ENCODE results near the gene TMEM132D. TPM values are rescaled to one million over a fixed set of nuclear protein-coding genes. Genes with fewer than 3 reads are reported as not detected.

The TMEM132D gene
- total and polyA plus RNA-seq, 2 of the 4 experiments (the other 2 are of a cell fraction), result not detected

DNA sequence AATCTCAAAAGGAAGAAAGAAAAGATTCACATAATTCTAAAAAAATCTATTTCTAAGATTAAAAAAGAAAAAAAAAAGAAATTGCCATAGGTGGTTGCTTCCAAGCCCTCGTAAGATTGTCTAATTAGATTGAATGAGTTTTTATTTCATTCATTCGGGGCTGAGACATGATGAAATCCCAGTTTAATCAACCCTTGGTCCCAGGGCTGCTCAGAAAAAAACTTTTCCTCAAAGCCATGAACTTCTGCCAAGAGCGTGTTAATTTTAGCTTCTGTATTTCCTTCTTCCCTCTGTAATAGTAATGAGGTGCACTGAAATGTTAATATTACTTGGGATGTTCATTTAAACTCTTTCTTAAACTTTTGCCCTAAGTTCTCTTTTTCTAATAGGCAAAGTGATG lies 62.6 kb downstream of the TMEM132D start:
- Histone ChIP-seq H3K9me1 (ENCODE audit: insufficient read depth, low read length) (no peaks in the 10 kb centered on the region), H3K14ac (replicated peaks; ENCODE audit: low read depth, low read length) (no peak overlapping the region), H2BK15ac (ENCODE audit: low read depth, low read length) (no peak overlapping the region), H3K9me3 (ENCODE audit: control insufficient read depth, insufficient read depth, low read length) (peaks cover 11% of the 10 kb centered on the region; the same call in 1 of the 2 replicates), H3K79me1 (ENCODE audit: low read depth in 1 of 2, low read length in 2 of 2) (no peaks in the 10 kb centered on the region), H3K4me3 (ENCODE audit: insufficient read depth, low read depth, low read length) (no peak overlapping the region), H3K18ac (ENCODE audit: low read depth, low read length) (no peak overlapping the region), H3K4ac (ENCODE audit: low read depth, low read length) (no peak overlapping the region), H2AK9ac (replicated peaks; ENCODE audit: low read depth, low read length, poor library complexity) (no peak overlapping the region), H2BK20ac (ENCODE audit: low read depth, low read length) (no peak overlapping the region), H2BK5ac (ENCODE audit: low read depth, low read length, poor library complexity, severe bottlenecking) (no peak overlapping the region), H3K9ac (ENCODE audit: low read depth, low read length) (no peak overlapping the region), H2AFZ (replicated peaks; ENCODE audit: low read length, poor library complexity) (no peak overlapping the region), H3K23ac (ENCODE audit: low read depth, low read length) (no peak overlapping the region), H3K27ac (ENCODE audit: insufficient read depth, low read length) (no peak overlapping the region), H2AK5ac (ENCODE audit: low read depth, low read length) (no peak overlapping the region), H2BK120ac (ENCODE audit: low read depth, low read length) (no peak overlapping the region), H3K4me2 (ENCODE audit: low read depth, low read length) (no peak overlapping the region), H4K20me1 (ENCODE audit: insufficient read depth, low read length) (no peaks in the 10 kb centered on the region), H4K91ac (ENCODE audit: insufficient read depth, low read depth, low read length) (no peak overlapping the region), H3K27me3 (ENCODE audit: control insufficient read depth, insufficient read depth, low read length) (no peaks in the 10 kb centered on the region), H3K36me3 (ENCODE audit: control insufficient read depth, insufficient read depth, low read length) (no peaks in the 10 kb centered on the region), H4K5ac (ENCODE audit: low read depth, low read length) (no peak overlapping the region), H3K4me1 (ENCODE audit: control insufficient read depth, insufficient read depth, low read length) (no peaks in the 10 kb centered on the region), H3K56ac (ENCODE audit: extremely low read depth, insufficient read depth, low read length) (no peak overlapping the region), H4K8ac (ENCODE audit: low read depth in 2 of 2, low read length in 2 of 2) (no peak overlapping the region)
- ChIA-PET POLR2A (ENCODE audit: unreplicated experiment) (no interaction called here), CTCF (no interaction called here)
- DNase-seq (no peak), ATAC-seq (ENCODE audit: low read depth) (no peak)
- intact Hi-C loops (cut with micrococcal nuclease) (no loop called here), dilution Hi-C loops (cut with HindIII; ENCODE audit: low sequenced_read_pairs, unreplicated experiment) (no loop called here), in situ Hi-C loops (cut with MboI; ENCODE audit: low sequenced_read_pairs) (no loop called here)
- no TSS peak for BruUV-seq (replicated peaks)
- no peak for TF ChIP-seq MXI1 (IDR thresholded peaks at IDR 0.05; ENCODE audit: borderline replicate concordance, low read depth, low read length)
- TF ChIP-seq RAD21 (IDR thresholded peaks at IDR 0.05; ENCODE audit: low read length), result no peak
- no peak for TF ChIP-seq RCOR1 (IDR thresholded peaks at IDR 0.05; ENCODE audit: insufficient replicate concordance, low read length)
- no peak for TF ChIP-seq NFE2L2 (IDR thresholded peaks at IDR 0.05; ENCODE audit: low read depth, low read length)
- no peak for TF ChIP-seq CEBPB (IDR thresholded peaks at IDR 0.05; ENCODE audit: low read depth, low read length)
- TF ChIP-seq CHD1 (IDR thresholded peaks at IDR 0.05; ENCODE audit: low read depth, low read length), result no peak
- no peak for TF ChIP-seq POLR2A (IDR thresholded peaks at IDR 0.05; ENCODE audit: low read depth, low read length)
- TF ChIP-seq, protein P1, sequence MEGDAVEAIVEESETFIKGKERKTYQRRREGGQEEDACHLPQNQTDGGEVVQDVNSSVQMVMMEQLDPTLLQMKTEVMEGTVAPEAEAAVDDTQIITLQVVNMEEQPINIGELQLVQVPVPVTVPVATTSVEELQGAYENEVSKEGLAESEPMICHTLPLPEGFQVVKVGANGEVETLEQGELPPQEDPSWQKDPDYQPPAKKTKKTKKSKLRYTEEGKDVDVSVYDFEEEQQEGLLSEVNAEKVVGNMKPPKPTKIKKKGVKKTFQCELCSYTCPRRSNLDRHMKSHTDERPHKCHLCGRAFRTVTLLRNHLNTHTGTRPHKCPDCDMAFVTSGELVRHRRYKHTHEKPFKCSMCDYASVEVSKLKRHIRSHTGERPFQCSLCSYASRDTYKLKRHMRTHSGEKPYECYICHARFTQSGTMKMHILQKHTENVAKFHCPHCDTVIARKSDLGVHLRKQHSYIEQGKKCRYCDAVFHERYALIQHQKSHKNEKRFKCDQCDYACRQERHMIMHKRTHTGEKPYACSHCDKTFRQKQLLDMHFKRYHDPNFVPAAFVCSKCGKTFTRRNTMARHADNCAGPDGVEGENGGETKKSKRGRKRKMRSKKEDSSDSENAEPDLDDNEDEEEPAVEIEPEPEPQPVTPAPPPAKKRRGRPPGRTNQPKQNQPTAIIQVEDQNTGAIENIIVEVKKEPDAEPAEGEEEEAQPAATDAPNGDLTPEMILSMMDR (conservative IDR thresholded peaks at IDR 0.05; ENCODE audit: low read depth, low read length), result no peak
- no peak for TF ChIP-seq BHLHE40 (IDR thresholded peaks at IDR 0.05; ENCODE audit: low read depth, low read length)
- no peak for TF ChIP-seq SMC3 (IDR thresholded peaks at IDR 0.05; ENCODE audit: low read depth, low read length)
- TF ChIP-seq, protein P2, sequence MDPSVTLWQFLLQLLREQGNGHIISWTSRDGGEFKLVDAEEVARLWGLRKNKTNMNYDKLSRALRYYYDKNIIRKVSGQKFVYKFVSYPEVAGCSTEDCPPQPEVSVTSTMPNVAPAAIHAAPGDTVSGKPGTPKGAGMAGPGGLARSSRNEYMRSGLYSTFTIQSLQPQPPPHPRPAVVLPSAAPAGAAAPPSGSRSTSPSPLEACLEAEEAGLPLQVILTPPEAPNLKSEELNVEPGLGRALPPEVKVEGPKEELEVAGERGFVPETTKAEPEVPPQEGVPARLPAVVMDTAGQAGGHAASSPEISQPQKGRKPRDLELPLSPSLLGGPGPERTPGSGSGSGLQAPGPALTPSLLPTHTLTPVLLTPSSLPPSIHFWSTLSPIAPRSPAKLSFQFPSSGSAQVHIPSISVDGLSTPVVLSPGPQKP (IDR thresholded peaks at IDR 0.05; ENCODE audit: borderline replicate concordance, low read depth, low read length), result no peak
- no CpG with 5 or more reads among the region's 3 CpGs for WGBS, 2 experiments (ENCODE audit: extremely low coverage in 2 of 2, insufficient read length in 1 of 2)
